Rectal smooth muscle tissue (tissue), 1 donor: ENCODE measurements around the gene DLGAP1.

Experiments
- H3K27ac ChIP-seq: one replicate; pipeline ENCODE4 v1.7.0; 2013; ENCODE audit warnings: low read depth, low read length, inconsistent platforms
- H3K27me3 ChIP-seq: one replicate; pipeline ENCODE4 v1.7.0; 2013; ENCODE audit warnings: low read length; ENCODE audit not compliant: control insufficient read depth, insufficient read depth
- H3K36me3 ChIP-seq: one replicate; pipeline ENCODE4 v1.7.0; 2013; ENCODE audit warnings: low read length; ENCODE audit not compliant: control insufficient read depth, insufficient read depth
- H3K4me1 ChIP-seq: one replicate; pipeline ENCODE4 v1.7.0; 2013; ENCODE audit warnings: low read length; ENCODE audit not compliant: control insufficient read depth, insufficient read depth
- H3K4me3 ChIP-seq: one replicate; pipeline ENCODE4 v1.7.0; 2013; ENCODE audit warnings: low read length
- H3K9ac ChIP-seq: one replicate; pipeline ENCODE4 v1.7.0; 2013; ENCODE audit warnings: low read length

Gene DLGAP1

GRCh38 chr18:3757361-3757760, 697.7 kb downstream of the DLGAP1 start:
- H3K4me1 ChIP-seq = no peaks in the 10 kb centered on the region
- no peak overlapping the region for H3K9ac ChIP-seq
- H3K27ac ChIP-seq = no peak overlapping the region
- no peaks in the 10 kb centered on the region for H3K36me3 ChIP-seq
- no peaks in the 10 kb centered on the region for H3K27me3 ChIP-seq
- no peak overlapping the region for H3K4me3 ChIP-seq

DNA sequence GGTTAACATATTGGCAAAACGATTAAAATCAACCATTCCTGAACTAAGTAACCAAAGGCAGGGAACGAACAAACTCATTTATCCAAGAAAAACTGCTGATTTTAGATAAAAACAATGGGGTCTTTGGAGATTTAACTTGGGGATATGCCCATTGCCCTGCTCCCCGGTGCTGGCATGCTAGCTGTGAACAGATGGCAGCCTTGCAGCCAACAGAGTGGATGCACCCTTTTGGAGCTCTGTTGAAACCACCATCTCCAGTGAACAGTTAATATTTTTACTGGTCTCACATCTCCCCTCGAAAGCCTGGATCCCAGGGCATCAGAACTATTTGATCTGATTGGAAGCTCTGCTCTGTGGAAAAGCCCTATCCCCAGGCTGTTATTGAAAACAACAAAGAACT, 702.0 kb downstream of the DLGAP1 start:
- Histone ChIP-seq H3K27me3 (no peaks in the 10 kb centered on the region), H3K9ac (no peak overlapping the region), H3K4me1 (no peaks in the 10 kb centered on the region), H3K4me3 (no peak overlapping the region), H3K36me3 (no peaks in the 10 kb centered on the region), H3K27ac (no peak overlapping the region)

- H3K4me3 ChIP-seq = no peak overlapping the region
These were observed 707.0 kb downstream of the DLGAP1 start for GRCh38 chr18:3748086-3748485.

DNA sequence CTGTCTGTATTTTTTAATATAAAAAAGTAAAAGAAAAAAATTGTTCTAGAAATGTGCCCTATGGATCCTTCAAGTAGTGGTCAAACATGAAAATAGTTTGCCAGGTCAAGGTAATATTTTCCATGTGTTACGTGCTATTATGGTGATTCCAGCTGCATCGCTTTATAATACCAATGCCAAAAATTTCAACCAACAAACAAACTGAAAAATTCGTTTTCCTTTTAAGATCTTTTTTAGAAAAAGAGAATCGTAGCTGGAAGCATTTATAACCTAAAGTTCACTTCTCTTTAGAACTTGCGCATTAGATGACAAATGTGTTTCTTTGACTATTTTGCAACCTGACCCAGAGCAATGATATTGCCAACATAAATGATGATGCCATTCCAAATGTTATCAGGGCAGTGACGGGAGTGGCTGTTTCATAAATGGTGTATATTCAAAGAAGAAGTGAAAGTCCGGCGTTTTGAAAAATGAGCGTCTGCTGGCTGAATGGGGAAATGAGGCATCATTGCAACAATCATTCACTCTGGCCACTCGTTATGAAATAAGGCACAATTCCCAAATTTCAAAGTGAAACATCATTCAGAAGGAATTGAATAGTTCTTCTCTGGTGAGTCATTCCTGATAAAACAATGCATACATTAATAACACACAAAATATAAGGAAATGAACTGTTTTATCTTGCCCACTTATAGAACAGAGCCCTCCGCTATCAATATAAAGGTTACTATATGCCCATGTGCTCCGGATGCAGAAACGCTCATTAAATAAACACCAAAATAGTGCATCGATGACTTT, 707.7 kb downstream of the DLGAP1 start:
- no peak overlapping the region for H3K27ac ChIP-seq
- no peaks in the 10 kb centered on the region for H3K36me3 ChIP-seq
- no peak overlapping the region for H3K4me3 ChIP-seq
- no peaks in the 10 kb centered on the region for H3K4me1 ChIP-seq
- no peaks in the 10 kb centered on the region for H3K27me3 ChIP-seq
- H3K9ac ChIP-seq = no peak overlapping the region

More at GRCh38 chr18:3748086-3748485, 707.0 kb downstream of the DLGAP1 start:
- Histone ChIP-seq H3K36me3 (no peaks in the 10 kb centered on the region), H3K4me1 (no peaks in the 10 kb centered on the region), H3K9ac (no peak overlapping the region), H3K27ac (no peak overlapping the region), H3K27me3 (no peaks in the 10 kb centered on the region)

DNA sequence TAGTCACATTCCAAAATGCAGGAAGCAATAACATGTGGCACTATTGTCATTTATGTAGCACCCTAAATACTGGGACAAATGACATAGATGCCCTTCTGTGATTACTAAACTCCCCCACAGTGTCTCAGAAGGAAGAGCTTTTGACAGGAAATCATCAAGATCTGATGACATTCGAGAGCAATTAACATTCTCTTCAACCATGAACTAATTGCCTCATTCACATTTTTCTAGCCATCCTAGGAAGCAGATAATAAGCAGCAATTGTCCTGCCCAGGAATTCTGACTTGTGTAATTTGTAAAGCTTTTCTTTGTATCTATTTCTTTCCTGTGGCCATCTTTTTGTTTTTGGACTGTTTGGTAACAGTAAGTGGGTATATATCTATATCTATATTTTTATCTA, 712.6 kb downstream of the DLGAP1 start:
- H3K27ac ChIP-seq = no peak overlapping the region
- H3K4me3 ChIP-seq = no peak overlapping the region
- no peak overlapping the region for H3K9ac ChIP-seq
- H3K36me3 ChIP-seq = no peaks in the 10 kb centered on the region
- no peaks in the 10 kb centered on the region for H3K4me1 ChIP-seq
- H3K27me3 ChIP-seq = no peaks in the 10 kb centered on the region

GRCh38 chr18:3741333-3741732, 713.8 kb downstream of the DLGAP1 start:
- Histone ChIP-seq H3K36me3 (no peaks in the 10 kb centered on the region), H3K4me3 (no peak overlapping the region), H3K27me3 (no peaks in the 10 kb centered on the region), H3K9ac (no peak overlapping the region), H3K27ac (no peak overlapping the region), H3K4me1 (no peaks in the 10 kb centered on the region)

- H3K4me1 ChIP-seq = no peaks in the 10 kb centered on the region
- no peak overlapping the region for H3K4me3 ChIP-seq
- no peaks in the 10 kb centered on the region for H3K36me3 ChIP-seq
- H3K27ac ChIP-seq = no peak overlapping the region
- no peak overlapping the region for H3K9ac ChIP-seq
- no peaks in the 10 kb centered on the region for H3K27me3 ChIP-seq
These were observed 726.2 kb downstream of the DLGAP1 start for GRCh38 chr18:3728704-3729437.

DNA sequence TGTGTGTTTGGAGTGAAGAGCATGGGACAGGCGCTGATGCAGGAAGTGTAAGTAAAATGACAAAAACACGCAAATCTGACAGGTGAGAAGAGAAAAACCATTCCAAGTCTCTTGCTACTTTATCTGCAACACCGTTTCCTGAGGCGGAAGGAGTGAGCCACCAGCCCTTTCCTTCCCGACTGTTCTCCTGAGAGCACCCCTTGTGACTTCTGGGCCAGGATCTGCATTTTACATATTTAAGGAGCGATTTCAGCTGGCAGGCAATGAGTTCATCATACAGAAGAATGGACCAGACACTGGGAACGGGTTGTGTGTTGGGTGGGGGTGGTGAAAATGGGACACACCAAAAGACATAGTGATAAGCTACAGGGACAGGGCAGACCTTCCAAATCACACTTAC, 727.8 kb downstream of the DLGAP1 start:
- H3K36me3 ChIP-seq = no peaks in the 10 kb centered on the region
- H3K27ac ChIP-seq = no peak overlapping the region
- H3K27me3 ChIP-seq = no peaks in the 10 kb centered on the region
- no peak overlapping the region for H3K4me3 ChIP-seq
- peaks cover 5% of the 10 kb centered on the region for H3K4me1 ChIP-seq
- H3K9ac ChIP-seq = no peak overlapping the region

DNA sequence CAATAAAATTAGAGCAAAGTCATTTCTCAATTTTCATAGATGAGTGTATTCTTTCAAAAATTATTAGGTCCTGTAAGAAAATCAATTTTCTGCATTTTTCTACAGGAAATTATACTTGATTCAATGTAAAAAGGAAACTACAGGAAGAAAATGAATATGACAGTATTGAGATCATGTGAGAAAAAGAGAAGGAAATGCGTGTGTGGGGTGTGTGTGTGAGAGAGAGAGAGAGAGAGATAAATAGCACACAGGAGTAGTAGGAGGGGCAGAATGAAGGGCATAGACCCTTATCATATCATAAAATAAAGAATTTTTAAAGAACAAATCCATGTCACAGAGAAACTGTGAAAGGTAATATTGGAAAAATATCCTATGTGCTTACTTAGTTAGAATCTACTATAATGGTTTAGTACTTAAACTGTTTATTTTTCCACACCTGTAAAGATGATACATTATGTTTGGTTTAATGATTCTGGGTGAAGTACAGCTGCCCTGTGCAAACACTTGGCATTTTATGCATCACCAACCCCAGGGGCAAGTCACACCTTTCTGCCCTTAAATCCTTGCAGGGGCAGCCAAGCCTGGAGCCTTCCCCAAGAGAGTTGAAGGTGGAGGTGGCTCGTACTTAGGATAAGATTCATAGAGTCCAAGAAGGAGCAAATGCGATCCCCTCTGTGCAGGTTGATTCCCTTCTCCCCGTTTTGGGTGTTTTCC, 728.7 kb downstream of the DLGAP1 start:
- H3K27me3 ChIP-seq = no peaks in the 10 kb centered on the region
- no peak overlapping the region for H3K27ac ChIP-seq
- no peaks in the 10 kb centered on the region for H3K36me3 ChIP-seq
- H3K9ac ChIP-seq = no peak overlapping the region
- H3K4me3 ChIP-seq = no peak overlapping the region
- H3K4me1 ChIP-seq = peaks cover 5% of the 10 kb centered on the region

GRCh38 chr18:3725115-3725514, 730.0 kb downstream of the DLGAP1 start:
- Histone ChIP-seq H3K27ac (no peak overlapping the region), H3K4me3 (no peak overlapping the region), H3K4me1 (peaks cover 5% of the 10 kb centered on the region), H3K27me3 (no peaks in the 10 kb centered on the region), H3K36me3 (no peaks in the 10 kb centered on the region), H3K9ac (no peak overlapping the region)

- H3K4me3 ChIP-seq = no peak overlapping the region
- H3K27ac ChIP-seq = no peak overlapping the region
- H3K9ac ChIP-seq = no peak overlapping the region
- H3K4me1 ChIP-seq = peaks cover 5% of the 10 kb centered on the region
- no peaks in the 10 kb centered on the region for H3K27me3 ChIP-seq
- no peaks in the 10 kb centered on the region for H3K36me3 ChIP-seq
These were observed 731.6 kb downstream of the DLGAP1 start for GRCh38 chr18:3723554-3723953.

- H3K4me3 ChIP-seq = no peak overlapping the region
- H3K36me3 ChIP-seq = no peaks in the 10 kb centered on the region
- no peaks in the 10 kb centered on the region for H3K27me3 ChIP-seq
- H3K4me1 ChIP-seq = peaks cover 5% of the 10 kb centered on the region
- H3K27ac ChIP-seq = no peak overlapping the region
- no peak overlapping the region for H3K9ac ChIP-seq
These were observed 732.3 kb downstream of the DLGAP1 start for GRCh38 chr18:3722649-3723433.
